Testis (tissue), 3 donors: ENCODE data around the gene ANXA2R. TPM values are rescaled to one million over a fixed set of nuclear protein-coding genes. Genes with fewer than 3 reads are reported as not detected.

Experiments
- DNase-seq: peaks from one replicate; pipeline ENCODE4 v3.0.0-alpha.2; 2019
- H3K27ac ChIP-seq, 2 donors: fragments of 200-600 bp; sonication (generic); one replicate each; pipeline ENCODE4 v1.5.1; 2019
- H3K27me3 ChIP-seq: fragments of 200-600 bp; sonication (generic); one replicate; pipeline ENCODE4 v1.5.1; 2019
- H3K36me3 ChIP-seq: fragments of 200-600 bp; sonication (generic); one replicate; pipeline ENCODE4 v1.5.1; 2017; ENCODE audit warnings: low read depth; ENCODE audit errors: missing control alignments
- H3K4me1 ChIP-seq: fragments of 200-600 bp; sonication (generic); one replicate; pipeline ENCODE4 v1.5.1; 2019
- H3K4me3 ChIP-seq, 2 donors: fragments of 200-600 bp; sonication (generic); one replicate each; pipeline ENCODE4 v1.5.1; 2017 to 2019
- H3K9me3 ChIP-seq: fragments of 200-600 bp; sonication (generic); one replicate; pipeline ENCODE4 v1.5.1; 2017
- POLR2A ChIP-seq: fragments of 450-650 bp; IDR thresholded peaks from one replicate; pipeline ENCODE4 v1.6.1; 2017; ENCODE audit warnings: antibody characterized with exemption, mild to moderate bottlenecking, moderate library complexity
- WGBS, 2 donors: methylation state at CpG; one replicate each; pipeline ENCODE4 v1.1.5; 2018; 5-methylcytosine and 5-hydroxymethylcytosine counted together
- intact Hi-C: fragments of 100-400 bp; cut with DNase I; formaldehyde crosslinking; loops from one replicate; pipeline ENCODE4 v1.15.1; 2023; ENCODE audit warnings: low total_unique reads
- polyA plus RNA-seq: library from polyadenylated mRNA; stranded (reverse); fragments of 350-450 nt; fragmentation: Illumina TruSeq; extraction: RNeasy Lipid Tissue Mini Kit (QIAGEN cat#74804); gene quantifications from one replicate; pipeline ENCODE4 v1.2.3, GENCODE V29; 2014; ENCODE audit warnings: low read depth, low replicate concordance; ENCODE audit not compliant: insufficient read depth
- total RNA-seq, 2 donors: library from RNA; depleted of rRNA; stranded (reverse); fragments of >200 nt; gene quantifications; one replicate each; pipeline ENCODE4 v1.2.3, GENCODE V29; 2016
- TF ChIP-seq, protein P1 (sequence below), 3 experiments: fragments of 450-650 bp in 2 of 3; fragments of 200-600 bp in 1 of 3; sonication (generic) in 1 of 3; IDR thresholded peaks; one replicate each; pipeline ENCODE4 v1.5.1; 2016 to 2019; ENCODE audit warnings: antibody characterized with exemption in 3 of 3, mild to moderate bottlenecking in 2 of 3, moderate library complexity in 1 of 3

The ANXA2R gene
- total and polyA plus RNA-seq, 3 donors from 2014 or later = 1.6 to 10.2 (median 5.1) TPM

DNA sequence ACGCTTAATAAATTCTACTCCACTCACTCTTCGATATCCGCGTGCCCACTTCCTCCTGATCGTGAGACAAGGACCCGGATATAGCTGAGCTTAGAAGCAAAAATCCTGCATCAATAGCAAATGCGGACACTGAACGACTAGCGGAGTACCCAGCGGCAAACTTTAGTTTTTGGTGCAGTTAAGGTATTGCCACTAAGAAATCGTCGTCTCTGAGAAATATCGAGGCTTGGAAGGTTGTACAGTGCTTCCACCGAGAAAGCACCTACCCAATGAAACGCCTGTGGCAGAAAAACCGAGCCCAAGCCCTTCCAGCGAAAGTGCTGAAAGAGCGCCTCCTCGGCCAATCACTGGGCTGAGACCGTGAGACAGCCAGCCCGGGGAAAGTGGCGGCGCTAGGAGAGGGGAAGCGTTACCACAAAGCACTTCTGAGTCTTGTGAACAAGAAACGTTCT, 32.2 kb downstream of the ANXA2R start:
- no peaks in the 10 kb centered on the region for H3K36me3 ChIP-seq
- intact Hi-C loops = no loop called here
- no peaks in the 10 kb centered on the region for H3K27me3 ChIP-seq
- WGBS, 2 donors = 2 to 5% methylated on average over 25 of the region's 25 CpGs
- H3K4me1 ChIP-seq = no peaks in the 10 kb centered on the region
- TF ChIP-seq POLR2A = no peak
- TF ChIP-seq, protein P1, sequence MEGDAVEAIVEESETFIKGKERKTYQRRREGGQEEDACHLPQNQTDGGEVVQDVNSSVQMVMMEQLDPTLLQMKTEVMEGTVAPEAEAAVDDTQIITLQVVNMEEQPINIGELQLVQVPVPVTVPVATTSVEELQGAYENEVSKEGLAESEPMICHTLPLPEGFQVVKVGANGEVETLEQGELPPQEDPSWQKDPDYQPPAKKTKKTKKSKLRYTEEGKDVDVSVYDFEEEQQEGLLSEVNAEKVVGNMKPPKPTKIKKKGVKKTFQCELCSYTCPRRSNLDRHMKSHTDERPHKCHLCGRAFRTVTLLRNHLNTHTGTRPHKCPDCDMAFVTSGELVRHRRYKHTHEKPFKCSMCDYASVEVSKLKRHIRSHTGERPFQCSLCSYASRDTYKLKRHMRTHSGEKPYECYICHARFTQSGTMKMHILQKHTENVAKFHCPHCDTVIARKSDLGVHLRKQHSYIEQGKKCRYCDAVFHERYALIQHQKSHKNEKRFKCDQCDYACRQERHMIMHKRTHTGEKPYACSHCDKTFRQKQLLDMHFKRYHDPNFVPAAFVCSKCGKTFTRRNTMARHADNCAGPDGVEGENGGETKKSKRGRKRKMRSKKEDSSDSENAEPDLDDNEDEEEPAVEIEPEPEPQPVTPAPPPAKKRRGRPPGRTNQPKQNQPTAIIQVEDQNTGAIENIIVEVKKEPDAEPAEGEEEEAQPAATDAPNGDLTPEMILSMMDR (IDR thresholded peaks at IDR 0.05) = no peak
- H3K4me3 ChIP-seq = peak overlapping the region; percentile 56 to 68
- DNase-seq = peak; percentile 47
- no peaks in the 10 kb centered on the region for H3K9me3 ChIP-seq
- peak overlapping the region; percentile 75 to 84 for H3K27ac ChIP-seq

DNA sequence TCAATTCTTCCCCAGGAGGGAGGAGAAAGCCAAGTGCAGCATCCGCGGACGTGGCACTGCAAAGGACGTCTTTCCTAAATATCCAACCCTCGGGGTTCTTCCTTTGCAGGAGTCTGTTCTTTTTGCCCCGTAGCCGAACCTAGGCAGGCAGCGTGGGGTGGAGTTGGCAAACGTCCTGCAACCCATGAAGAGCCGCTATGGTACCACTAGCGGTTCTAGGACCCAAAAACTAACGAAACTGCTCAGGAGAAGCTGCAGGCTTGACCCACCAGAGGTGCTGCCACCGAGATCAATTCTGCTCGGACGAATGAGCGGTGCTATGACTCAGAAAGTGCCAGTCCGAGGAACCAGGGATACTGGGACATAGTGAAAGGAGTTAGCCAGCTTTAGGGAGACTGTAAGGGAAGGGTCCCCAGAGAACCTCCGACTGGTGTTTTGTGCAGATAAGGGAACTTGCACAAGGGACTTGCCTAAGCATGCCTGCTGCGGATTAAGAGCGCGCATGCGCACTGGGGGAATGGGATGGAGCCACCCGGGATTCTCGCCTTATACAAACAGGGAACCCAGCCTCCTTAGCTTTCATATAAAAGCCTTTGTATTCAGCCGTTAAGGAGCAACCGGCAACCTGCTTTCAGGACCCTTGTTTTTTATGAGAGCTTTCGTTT, 32.7 kb downstream of the ANXA2R start:
- peak overlapping the region; percentile 75 to 84 for H3K27ac ChIP-seq
- WGBS, 2 donors = 8 to 11% methylated on average over 24 to 27 of the region's 27 CpGs
- TF ChIP-seq, protein P1 (IDR thresholded peaks at IDR 0.05) = no peak
- TF ChIP-seq POLR2A = no peak
- H3K4me1 ChIP-seq = no peaks in the 10 kb centered on the region
- intact Hi-C loops = no loop called here
- peak; percentile 79 for DNase-seq
- no peaks in the 10 kb centered on the region for H3K27me3 ChIP-seq
- no peaks in the 10 kb centered on the region for H3K36me3 ChIP-seq
- H3K4me3 ChIP-seq = peak overlapping the region; percentile 56 to 68
- H3K9me3 ChIP-seq = no peaks in the 10 kb centered on the region

- TF ChIP-seq, protein P1 (IDR thresholded peaks at IDR 0.05) = no peak
- no peak for TF ChIP-seq POLR2A
- no peaks in the 10 kb centered on the region for H3K27me3 ChIP-seq
Measured at GRCh38 chr5:43006424-43007202, 33.5 kb downstream of the ANXA2R start.

GRCh38 chr5:43005031-43005430, 35.1 kb downstream of the ANXA2R start:
- 51 to 72% methylated on average over 4 of the region's 4 CpGs for WGBS, 2 donors
- H3K27me3 ChIP-seq = no peaks in the 10 kb centered on the region
- intact Hi-C loops = no loop called here

More at GRCh38 chr5:43006424-43007202, 33.5 kb downstream of the ANXA2R start:
- no peaks in the 10 kb centered on the region for H3K36me3 ChIP-seq
- no peaks in the 10 kb centered on the region for H3K9me3 ChIP-seq
- no peak for DNase-seq
- no peak overlapping the region for H3K27ac ChIP-seq
- peak overlapping the region; percentile 56 to 68 for H3K4me3 ChIP-seq
- H3K4me1 ChIP-seq = no peaks in the 10 kb centered on the region
- intact Hi-C loops = no loop called here
- WGBS, 2 donors = 65 to 75% methylated on average over 19 of the region's 19 CpGs

More at GRCh38 chr5:43005031-43005430, 35.1 kb downstream of the ANXA2R start:
- Histone ChIP-seq H3K4me3 (no peak overlapping the region), H3K9me3 (no peaks in the 10 kb centered on the region), H3K36me3 (no peaks in the 10 kb centered on the region), H3K27ac (no peak overlapping the region), H3K4me1 (no peaks in the 10 kb centered on the region)
- TF ChIP-seq POLR2A = no peak
- TF ChIP-seq, protein P1 (IDR thresholded peaks at IDR 0.05) = no peak
- no peak for DNase-seq
